ENCODE results near the gene GALM.
"Not testable (repeated sequence)": the region's sequence is repeated elsewhere in the genome, so short reads cannot be mapped to it uniquely, and the experiment has no call there.

Gene GALM

GRCh38 chr2:38743672-38744398 is 77.9 kb downstream of the GALM start:
- DNase-seq, result no peak

- no peak for DNase-seq
Measured at GRCh38 chr2:38744399-38744780, 78.5 kb downstream of the GALM start.

GRCh38 chr2:38745267-38745666 is 79.4 kb downstream of the GALM start:
- no peak for DNase-seq

- no peak for DNase-seq
Measured at GRCh38 chr2:38747007-38747424, 81.1 kb downstream of the GALM start.

GRCh38 chr2:38747819-38748218 is 81.9 kb downstream of the GALM start:
- no peak for DNase-seq

- DNase-seq, result no peak
Measured at GRCh38 chr2:38748391-38748790, 82.5 kb downstream of the GALM start.

- DNase-seq, result no peak
Measured at GRCh38 chr2:38748943-38749804, 83.3 kb downstream of the GALM start.

GRCh38 chr2:38750011-38750890 is 84.3 kb downstream of the GALM start:
- no peak for DNase-seq

GRCh38 chr2:38750891-38751595 is 85.1 kb downstream of the GALM start, which contains the start of gene SRSF7:
SRSF7 (minus strand) TSS chr2:38751361; CDS start chr2:38751256, 105 bp downstream.
- peak; percentile 96 for DNase-seq

- DNase-seq, result no peak
Measured at GRCh38 chr2:38751596-38752410, 85.9 kb downstream of the GALM start.

- DNase-seq, result no peak
Measured at GRCh38 chr2:38754049-38754448, 88.1 kb downstream of the GALM start.

GRCh38 chr2:38754506-38754905 is 88.6 kb downstream of the GALM start:
- DNase-seq, result no peak

- DNase-seq, result not testable (repeated sequence)
Measured at GRCh38 chr2:38755891-38756290, 90.0 kb downstream of the GALM start.

- DNase-seq, result no peak
Measured at GRCh38 chr2:38763228-38763627, 97.3 kb downstream of the GALM start.

- DNase-seq, result no peak
Measured at GRCh38 chr2:38763728-38764127, 97.8 kb downstream of the GALM start.

GRCh38 chr2:38765149-38765548 is 99.2 kb downstream of the GALM start:
- no peak for DNase-seq

- DNase-seq, result no peak
Measured at GRCh38 chr2:38765551-38765950, 99.6 kb downstream of the GALM start.

GRCh38 chr2:38771632-38772031 is 105.7 kb downstream of the GALM start:
- DNase-seq, result no peak

- no peak for DNase-seq
Measured at GRCh38 chr2:38775097-38775920, 109.4 kb downstream of the GALM start.

GRCh38 chr2:38775921-38776225 is 110.0 kb downstream of the GALM start:
- DNase-seq, result no peak

GRCh38 chr2:38776531-38776930 is 110.6 kb downstream of the GALM start:
- no peak for DNase-seq

Measured in GDM1 (cell line).